HCT116 (cell line): ENCODE measurements around the gene SERPINB8. TPM values are rescaled to one million over a fixed set of nuclear protein-coding genes. Genes with fewer than 3 reads are reported as not detected.

Source experiments
- ATAC-seq: fragments of 200-7000 bp; cut with Tn5 transposase; 2 replicates; pipeline ENCODE4 v1.9.1; 2020; ENCODE audit warnings: mild to moderate bottlenecking, moderate library complexity
- BruUV-seq: library from RNA; stranded (reverse); fragments of 400-500 nt; replicated peaks from 2 replicates; lab custom pipeline; 2021; lab: Mats Ljungman, UMichigan
- CTCF ChIA-PET: fragments of 300-600 bp; sonication (Branson Sonifier 250); formaldehyde crosslinking; loops from one replicate; lab custom pipeline; 2021; ENCODE audit warnings: antibody characterized with exemption; lab: Charles Lee
- POLR2A ChIA-PET: fragments of 300-600, 350-600 bp; sonication (Branson Sonifier 250); formaldehyde crosslinking; loops from one replicate; lab custom pipeline; 2021; ENCODE audit warnings: antibody characterized with exemption; lab: Charles Lee
- RAD21 ChIA-PET, 2 experiments: fragments of 300-600 bp; sonication (Branson Sonifier 250); formaldehyde crosslinking; loops; one replicate each; lab custom pipeline; 2023; ENCODE audit warnings: low total read pairs in 2 of 2; ENCODE audit not compliant: uncharacterized antibody in 2 of 2, unreplicated experiment in 2 of 2, low non-redundant PET in 1 of 2; lab: Charles Lee
- DNase-seq: peaks from one replicate; pipeline ENCODE4 v3.0.0-alpha.2; 2010; ENCODE audit warnings: low read depth, low spot score
- H2AFZ ChIP-seq: fragments of 200-600 bp; shearing (Covaris generic), sonication (generic); 2 replicates; pipeline ENCODE4 v1.6.1; 2017; ENCODE audit warnings: low read depth, mixed run types, mixed read lengths, antibody characterized with exemption, low read length; ENCODE audit not compliant: poor library complexity, severe bottlenecking
- H3K27ac ChIP-seq: 2 replicates; pipeline ENCODE4 v1.5.1; 2012; ENCODE audit warnings: low read depth, low read length
- H3K27me3 ChIP-seq: fragments of 200-600 bp; sonication (generic); 2 replicates; pipeline ENCODE4 v1.6.1; 2016; ENCODE audit warnings: mixed run types, low read length, mixed read lengths; ENCODE audit not compliant: insufficient read depth
- H3K36me3 ChIP-seq, 2 experiments: fragments of 200-500 bp in 1 of 2; fragments of 200-600 bp in 1 of 2; sonication (Bioruptor generic) in 1 of 2; sonication (generic) in 1 of 2; 2 replicates each; pipeline versions ENCODE4 v1.5.1 to v1.6.1; 2014 to 2016; ENCODE audit warnings: low read length in 2 of 2, inconsistent platforms in 1 of 2, mixed read lengths in 1 of 2, mixed run types in 1 of 2; ENCODE audit not compliant: insufficient read depth in 2 of 2, control insufficient read depth in 1 of 2
- H3K4me1 ChIP-seq, 2 experiments: fragments of 200-600 bp in 1 of 2; sonication (generic) in 1 of 2; 2 replicates each; pipeline versions ENCODE4 v1.5.1 to v1.6.1; 2012 to 2017; ENCODE audit warnings: low read length in 2 of 2, inconsistent platforms in 1 of 2, mild to moderate bottlenecking in 1 of 2, mixed read lengths in 1 of 2, mixed run types in 1 of 2, moderate library complexity in 1 of 2; ENCODE audit not compliant: insufficient read depth in 2 of 2, control insufficient read depth in 1 of 2
- H3K4me2 ChIP-seq: fragments of 200-600 bp; sonication (generic); 2 replicates; pipeline ENCODE4 v1.6.1; 2017; ENCODE audit warnings: mixed run types, low read length, mixed read lengths
- H3K4me3 ChIP-seq, 2 experiments: fragments of 200-600 bp in 1 of 2; sonication (generic) in 1 of 2; replicated peaks in 1 of 2; 2 replicates each; pipeline ENCODE4 v1.5.1; 2011 to 2016; ENCODE audit warnings: low read length in 2 of 2, control low read depth in 1 of 2, low read depth in 1 of 2, mild to moderate bottlenecking in 1 of 2, mixed read lengths in 1 of 2, mixed run types in 1 of 2
- H3K79me2 ChIP-seq: fragments of 200-600 bp; sonication (generic); 2 replicates; pipeline ENCODE4 v1.6.1; 2017; ENCODE audit warnings: mild to moderate bottlenecking, mixed run types, low read length, moderate library complexity, mixed read lengths; ENCODE audit not compliant: insufficient read depth
- H3K9ac ChIP-seq: fragments of 200-600 bp; sonication (generic); 2 replicates; pipeline ENCODE4 v1.6.1; 2016; ENCODE audit warnings: low read length, mixed read lengths
- H3K9me2 ChIP-seq: fragments of 200-600 bp; sonication (generic), shearing (Covaris generic); 2 replicates; pipeline ENCODE4 v1.6.1; 2017; ENCODE audit warnings: mixed run types, mild to moderate bottlenecking, moderate library complexity; ENCODE audit not compliant: insufficient read depth
- H3K9me3 ChIP-seq, 2 experiments: fragments of 200-500 bp in 1 of 2; fragments of 200-600 bp in 1 of 2; sonication (Bioruptor generic) in 1 of 2; sonication (generic) in 1 of 2; 2 replicates each; pipeline ENCODE4 v1.6.1; 2014 to 2017; ENCODE audit warnings: low read length in 2 of 2, mixed read lengths in 2 of 2, inconsistent platforms in 1 of 2, low read depth in 1 of 2, mild to moderate bottlenecking in 1 of 2, mixed run types in 1 of 2, moderate library complexity in 1 of 2; ENCODE audit not compliant: control insufficient read depth in 1 of 2, insufficient read depth in 1 of 2
- H4K20me1 ChIP-seq: fragments of 200-600 bp; sonication (generic), shearing (Covaris generic); 2 replicates; pipeline ENCODE4 v1.6.1; 2017; ENCODE audit warnings: mixed run types, mild to moderate bottlenecking, moderate library complexity; ENCODE audit not compliant: insufficient read depth
- ELF1 ChIP-seq: IDR thresholded peaks from 2 replicates; pipeline ENCODE4 v1.6.1; 2012; ENCODE audit warnings: low read depth, borderline replicate concordance
- RAD21 ChIP-seq: IDR thresholded peaks from 2 replicates; pipeline ENCODE4 v1.6.1; 2012; ENCODE audit warnings: low read depth, mild to moderate bottlenecking
- intact Hi-C: fragments of 100-400 bp; cut with micrococcal nuclease; formaldehyde crosslinking; loops from 2 replicates; pipeline ENCODE4 v1.10.0; 2022
- total RNA-seq: library from RNA; stranded (reverse); gene quantifications from one replicate; pipeline ENCODE4 v1.2.1, GENCODE V29; 2021; ENCODE audit not compliant: unreplicated experiment
- TF ChIP-seq, protein P1 (sequence below): IDR thresholded peaks from 2 replicates; pipeline ENCODE4 v1.6.1; 2012; ENCODE audit warnings: low read depth
- TF ChIP-seq, protein P2 (sequence below): IDR thresholded peaks from 2 replicates; pipeline ENCODE4 v1.6.1; 2012
- TF ChIP-seq, protein P3 (sequence below), 3 experiments: fragments of 200-600 bp in 1 of 3; sonication (generic) in 1 of 3; IDR thresholded peaks in 2 of 3; conservative IDR thresholded peaks in 1 of 3; 2 replicates each; pipeline ENCODE4 v1.5.1; 2012 to 2017; ENCODE audit warnings: low read depth in 2 of 3, low read length in 2 of 3, antibody characterized with exemption in 1 of 3, borderline replicate concordance in 1 of 3, control low read depth in 1 of 3, mild to moderate bottlenecking in 1 of 3, mixed read lengths in 1 of 3, mixed run types in 1 of 3, moderate library complexity in 1 of 3; ENCODE audit not compliant: insufficient read depth in 1 of 3

SERPINB8 gene
- total RNA-seq, 1 experiment from 2014 or later, result 5.9 TPM

DNA sequence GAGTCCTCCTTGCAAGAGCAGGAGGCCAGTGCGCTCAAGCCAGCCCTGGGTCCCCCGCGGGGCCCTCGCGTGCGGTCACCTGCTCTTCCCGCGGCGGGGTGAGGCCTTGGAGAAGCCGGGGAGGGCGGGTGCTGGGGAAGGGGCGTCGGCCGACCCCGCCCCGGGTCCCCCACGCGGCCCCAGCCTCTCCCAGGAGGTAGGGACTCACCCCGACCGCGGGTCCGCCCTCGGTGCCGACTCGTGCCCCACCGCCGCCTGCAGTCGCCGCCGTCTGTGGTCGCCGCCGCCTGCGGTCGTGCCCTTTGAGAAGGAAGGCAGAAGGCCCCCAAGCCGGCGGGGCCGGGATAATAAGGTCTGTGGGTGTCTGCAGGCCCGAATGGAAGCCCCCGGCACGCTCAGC lies 32.7 kb downstream of the SERPINB8 start (continued):
- TF ChIP-seq, protein P1, sequence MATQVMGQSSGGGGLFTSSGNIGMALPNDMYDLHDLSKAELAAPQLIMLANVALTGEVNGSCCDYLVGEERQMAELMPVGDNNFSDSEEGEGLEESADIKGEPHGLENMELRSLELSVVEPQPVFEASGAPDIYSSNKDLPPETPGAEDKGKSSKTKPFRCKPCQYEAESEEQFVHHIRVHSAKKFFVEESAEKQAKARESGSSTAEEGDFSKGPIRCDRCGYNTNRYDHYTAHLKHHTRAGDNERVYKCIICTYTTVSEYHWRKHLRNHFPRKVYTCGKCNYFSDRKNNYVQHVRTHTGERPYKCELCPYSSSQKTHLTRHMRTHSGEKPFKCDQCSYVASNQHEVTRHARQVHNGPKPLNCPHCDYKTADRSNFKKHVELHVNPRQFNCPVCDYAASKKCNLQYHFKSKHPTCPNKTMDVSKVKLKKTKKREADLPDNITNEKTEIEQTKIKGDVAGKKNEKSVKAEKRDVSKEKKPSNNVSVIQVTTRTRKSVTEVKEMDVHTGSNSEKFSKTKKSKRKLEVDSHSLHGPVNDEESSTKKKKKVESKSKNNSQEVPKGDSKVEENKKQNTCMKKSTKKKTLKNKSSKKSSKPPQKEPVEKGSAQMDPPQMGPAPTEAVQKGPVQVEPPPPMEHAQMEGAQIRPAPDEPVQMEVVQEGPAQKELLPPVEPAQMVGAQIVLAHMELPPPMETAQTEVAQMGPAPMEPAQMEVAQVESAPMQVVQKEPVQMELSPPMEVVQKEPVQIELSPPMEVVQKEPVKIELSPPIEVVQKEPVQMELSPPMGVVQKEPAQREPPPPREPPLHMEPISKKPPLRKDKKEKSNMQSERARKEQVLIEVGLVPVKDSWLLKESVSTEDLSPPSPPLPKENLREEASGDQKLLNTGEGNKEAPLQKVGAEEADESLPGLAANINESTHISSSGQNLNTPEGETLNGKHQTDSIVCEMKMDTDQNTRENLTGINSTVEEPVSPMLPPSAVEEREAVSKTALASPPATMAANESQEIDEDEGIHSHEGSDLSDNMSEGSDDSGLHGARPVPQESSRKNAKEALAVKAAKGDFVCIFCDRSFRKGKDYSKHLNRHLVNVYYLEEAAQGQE, result no peak

DNA sequence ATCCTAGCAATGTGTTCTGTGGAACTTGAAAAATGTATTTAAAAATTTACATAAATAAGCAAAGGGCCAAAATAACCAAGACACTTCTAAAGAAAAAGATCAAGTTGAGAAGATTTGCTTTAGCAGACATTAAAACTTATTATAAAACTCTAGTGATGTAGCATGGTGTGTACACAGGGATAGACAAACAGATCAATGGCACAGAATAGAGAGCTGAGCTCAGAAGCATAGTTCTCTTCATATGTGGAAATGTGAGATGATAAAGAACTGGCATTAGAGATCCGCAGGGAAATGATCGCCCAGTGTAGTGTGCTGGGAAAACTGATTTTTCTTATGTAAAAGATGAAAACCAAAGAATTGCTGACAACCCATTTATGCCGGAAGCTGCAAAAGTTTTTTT lies 39.4 kb downstream of the SERPINB8 start:
- Histone ChIP-seq H3K9me2 (no peaks in the 10 kb centered on the region), H3K79me2 (no peaks in the 10 kb centered on the region), H3K4me3 (no peak overlapping the region), H3K27ac (no peak overlapping the region), H3K4me2 (no peak overlapping the region), H2AFZ (no peak overlapping the region), H3K9me3 (no peaks in the 10 kb centered on the region), H3K4me1 (no peaks in the 10 kb centered on the region), H3K27me3 (peaks cover 7% of the 10 kb centered on the region), H4K20me1 (no peaks in the 10 kb centered on the region), H3K9ac (no peak overlapping the region), H3K36me3 (no peaks in the 10 kb centered on the region)
- TF ChIP-seq, protein P2, sequence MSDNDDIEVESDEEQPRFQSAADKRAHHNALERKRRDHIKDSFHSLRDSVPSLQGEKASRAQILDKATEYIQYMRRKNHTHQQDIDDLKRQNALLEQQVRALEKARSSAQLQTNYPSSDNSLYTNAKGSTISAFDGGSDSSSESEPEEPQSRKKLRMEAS, result no peak
- TF ChIP-seq, protein P3, sequence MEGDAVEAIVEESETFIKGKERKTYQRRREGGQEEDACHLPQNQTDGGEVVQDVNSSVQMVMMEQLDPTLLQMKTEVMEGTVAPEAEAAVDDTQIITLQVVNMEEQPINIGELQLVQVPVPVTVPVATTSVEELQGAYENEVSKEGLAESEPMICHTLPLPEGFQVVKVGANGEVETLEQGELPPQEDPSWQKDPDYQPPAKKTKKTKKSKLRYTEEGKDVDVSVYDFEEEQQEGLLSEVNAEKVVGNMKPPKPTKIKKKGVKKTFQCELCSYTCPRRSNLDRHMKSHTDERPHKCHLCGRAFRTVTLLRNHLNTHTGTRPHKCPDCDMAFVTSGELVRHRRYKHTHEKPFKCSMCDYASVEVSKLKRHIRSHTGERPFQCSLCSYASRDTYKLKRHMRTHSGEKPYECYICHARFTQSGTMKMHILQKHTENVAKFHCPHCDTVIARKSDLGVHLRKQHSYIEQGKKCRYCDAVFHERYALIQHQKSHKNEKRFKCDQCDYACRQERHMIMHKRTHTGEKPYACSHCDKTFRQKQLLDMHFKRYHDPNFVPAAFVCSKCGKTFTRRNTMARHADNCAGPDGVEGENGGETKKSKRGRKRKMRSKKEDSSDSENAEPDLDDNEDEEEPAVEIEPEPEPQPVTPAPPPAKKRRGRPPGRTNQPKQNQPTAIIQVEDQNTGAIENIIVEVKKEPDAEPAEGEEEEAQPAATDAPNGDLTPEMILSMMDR (IDR thresholded peaks at IDR 0.05 in 2 of 3, conservative IDR thresholded peaks at IDR 0.05 in 1 of 3; ENCODE audit: borderline replicate concordance in 1 of 3, insufficient read depth in 1 of 3, low read depth in 2 of 3, low read length in 2 of 3), result no peak
- TF ChIP-seq RAD21 (no peak), ELF1 (no peak)
- CTCF ChIA-PET, result interaction anchor here (2.4 kb wide), 1 partner anchor 9 kb away, joined by 9 read pairs; no protein-coding TSS in a partner anchor
- intact Hi-C loops, result no loop called here
- POLR2A ChIA-PET, result no interaction called here
- DNase-seq, result no peak
- no TSS peak for BruUV-seq
- ATAC-seq, result no peak
- RAD21 ChIA-PET, result no interaction called here
